ENCODE results near the gene RGL2. TPM values are rescaled to one million over a fixed set of nuclear protein-coding genes. Genes with fewer than 3 reads are reported as not detected.

RGL2 gene
- total and polyA plus RNA-seq, 10 of the 15 experiments (the other 5 are each of a cell fraction or from before 2014, with no cell fraction given), result 0.84 to 21.2 (median 6.8) TPM

- ChIA-PET POLR2A (interaction anchor here (0.7 to 5.2 kb wide), 19 partner anchors 22 to 231 kb away, joined by 3 to 40 read pairs (median 5); partner anchors contain the start of genes B3GALT4, HLA-DPA1, HLA-DPB1 and PFDN6), CTCF (interaction anchor here (0.6 to 5.5 kb wide), 56 partner anchors 9 to 523 kb away, joined by 3 to 53 read pairs (median 7); partner anchors contain the start of genes B3GALT4, HLA-DPB1, HSD17B8 and RGL2), RAD21 (ENCODE audit: unreplicated experiment) (interaction anchor here (0.8 to 3.5 kb wide), 26 partner anchors 9 to 295 kb away, joined by 3 to 25 read pairs (median 9); partner anchors contain the start of genes HLA-DMA, HLA-DPA1, HLA-DPB1 and HSD17B8), SMC1A (ENCODE audit: uncharacterized antibody, unreplicated experiment) (interaction anchor here (0.9 to 4.2 kb wide), 24 partner anchors 19 to 362 kb away, joined by 3 to 34 read pairs (median 5); partner anchors contain the start of genes HLA-DMA, HLA-DOA, RPS18 and RXRB)
- 2% methylated on average over 18 of the region's 18 CpGs for WGBS (ENCODE audit: insufficient coverage, insufficient replicate concordance, low lambda C conversion rate, missing lambda C conversion rate)
- Histone ChIP-seq H3K4me2 (ENCODE audit: control insufficient read depth, insufficient read depth) (peak overlapping the region; percentile 96), H3K4me1 (ENCODE audit: control insufficient read depth, insufficient read depth, low read length) (peaks cover 10% of the 10 kb centered on the region), H3K36me3 (ENCODE audit: control insufficient read depth in 2 of 2, insufficient read depth in 2 of 2, low read length in 1 of 2) (peaks cover 2 to 12% of the 10 kb centered on the region in 2 experiments; a peak in 2 of 4 replicates), H3K27ac (ENCODE audit: control insufficient read depth, insufficient read depth) (peak overlapping the region; percentile 51), H3K9ac (ENCODE audit: control insufficient read depth, insufficient read depth, low read length) (peak overlapping the region; percentile 38; the same call in 1 of the 2 replicates), H4K20me1 (ENCODE audit: control insufficient read depth, insufficient read depth) (no peaks in the 10 kb centered on the region), H3K9me3 (replicated peaks; ENCODE audit: control insufficient read depth, insufficient read depth, low read length) (no peaks in the 10 kb centered on the region), H3K79me2 (ENCODE audit: control insufficient read depth, insufficient read depth, low read length) (peaks cover 13% of the 10 kb centered on the region), H3K4me3 (peak overlapping the region; percentile 78), H3K27me3 (replicated peaks in 1 of 2; ENCODE audit: control insufficient read depth in 2 of 2, insufficient read depth in 2 of 2, low read length in 1 of 2) (no peaks in the 10 kb centered on the region), H2AFZ (ENCODE audit: control insufficient read depth, low read depth, low read length) (peak overlapping the region; percentile 84)
- DNase-seq (ENCODE audit: low read depth, low spot score) (no peak), FAIRE-seq (no peak), ATAC-seq (peak; percentile 5)
- in situ Hi-C loops (cut with MboI) (loop anchor here (5.0 kb wide), 2 partner anchors 131 to 246 kb away; no protein-coding TSS in a partner anchor), intact Hi-C loops (cut with micrococcal nuclease; ENCODE audit: unreplicated experiment) (loop anchor here (1.0 to 5.0 kb wide), 4 partner anchors 43 to 246 kb away; no protein-coding TSS in a partner anchor)
- TSS peak; percentile 65 for BruUV-seq (replicated peaks)
- TF ChIP-seq MLLT1 (IDR thresholded peaks at IDR 0.05) (0 out of 2 replicates have a peak, but pooled peaks have one; percentile 10), IKZF1 (conservative IDR thresholded peaks at IDR 0.05) (peak; percentile 30; the same call in 1 of the 2 replicates), TCF12 (IDR thresholded peaks at IDR 0.05; ENCODE audit: low read depth, low read length) (no peak), BACH1 (IDR thresholded peaks at IDR 0.05; ENCODE audit: borderline replicate concordance) (0 out of 2 replicates have a peak, but pooled peaks have one; percentile 5), MXI1 (IDR thresholded peaks at IDR 0.05; ENCODE audit: low read depth, low read length) (0 out of 2 replicates have a peak, but pooled peaks have one; percentile 2), SKIL (IDR thresholded peaks at IDR 0.05; ENCODE audit: low read depth, poor library complexity, severe bottlenecking) (peak; percentile 1)
These were observed 50.2 kb downstream of the RGL2 start for GRCh38 chr6:33248643-33248931.
